Coronary artery (tissue), 2 donors: ENCODE data around the gene UBE2J2.

Experiments used
- DNase-seq: peaks from one replicate; pipeline ENCODE4 v3.0.0-alpha.2; 2017; ENCODE audit warnings: low spot score
- H3K27ac ChIP-seq, 2 donors: fragments of 200-600 bp; sonication (generic); one replicate each; pipeline ENCODE4 v1.5.1; 2016 to 2019
- H3K4me3 ChIP-seq: fragments of 200-600 bp; sonication (generic); 2 replicates; pipeline ENCODE4 v1.5.1; 2016; ENCODE audit warnings: mild to moderate bottlenecking, moderate library complexity
- CTCF ChIP-seq: fragments of 200-600 bp; sonication (generic); IDR thresholded peaks from one replicate; pipeline ENCODE4 v1.5.1; 2019; ENCODE audit warnings: antibody characterized with exemption

Gene UBE2J2

GRCh38 chr1:1308756-1309250 lies 35.1 kb upstream of the UBE2J2 start:
- no peak for TF ChIP-seq CTCF
- no peak for DNase-seq
- peak overlapping the region; percentile 81 for H3K4me3 ChIP-seq
- H3K27ac ChIP-seq = peak overlapping the region; percentile 89 to 98

- Histone ChIP-seq H3K4me3 (peak within 1 kb of the TSS; percentile 81), H3K27ac (peak within 1 kb of the TSS; percentile 89 to 98)
- no peak for TF ChIP-seq CTCF
- DNase-seq = peak; percentile 96
These were observed 34.5 kb upstream of the UBE2J2 start, which contains the start of the genes ACAP3 and PUSL1 for GRCh38 chr1:1307923-1308755. Gene ACAP3 (minus strand): TSS chr1:1307930. CDS start chr1:1307815, 115 bp downstream. Gene PUSL1 (plus strand): TSS chr1:1308597. CDS start chr1:1308644, 47 bp downstream.

- no peak for DNase-seq
- H3K4me3 ChIP-seq = peak overlapping the region; percentile 81
- TF ChIP-seq CTCF = no peak
- peak overlapping the region; percentile 89 to 98 for H3K27ac ChIP-seq
These were observed 33.7 kb upstream of the UBE2J2 start for GRCh38 chr1:1307261-1307922.

GRCh38 chr1:1306661-1307260 lies 33.1 kb upstream of the UBE2J2 start:
- peak overlapping the region; percentile 81 for H3K4me3 ChIP-seq
- TF ChIP-seq CTCF = no peak
- DNase-seq = no peak
- peak overlapping the region; percentile 89 to 98 for H3K27ac ChIP-seq

GRCh38 chr1:1306070-1306660 lies 32.5 kb upstream of the UBE2J2 start:
- no peak for DNase-seq
- Histone ChIP-seq H3K27ac (peak overlapping the region; percentile 35 to 73), H3K4me3 (peak overlapping the region; percentile 81)
- TF ChIP-seq CTCF = no peak

- TF ChIP-seq CTCF = no peak
- Histone ChIP-seq H3K27ac (peak overlapping the region; percentile 35 to 73), H3K4me3 (peak overlapping the region; percentile 81)
- no peak for DNase-seq
These were observed 31.8 kb upstream of the UBE2J2 start for GRCh38 chr1:1305300-1306069.
